MCF 10A (cell line): ENCODE results near the gene SPRN. TPM values are rescaled to one million over a fixed set of nuclear protein-coding genes. Genes with fewer than 3 reads are reported as not detected.

ENCODE experiments used
- BruUV-seq: library from RNA; stranded (reverse); fragments of 400-500 nt; replicated peaks from 2 replicates; lab custom pipeline; 2021; lab: Mats Ljungman, UMichigan
- CTCF ChIA-PET: fragments of 300-600 bp; sonication (Branson Sonifier 250); formaldehyde crosslinking; extraction: SDS; loops from one replicate; lab custom pipeline; 2021; ENCODE audit warnings: antibody characterized with exemption, inconsistent platforms; lab: Yijun Ruan, JAX
- POLR2A ChIA-PET: fragments of 300-600, 350-650 bp; sonication (Branson Sonifier 250); formaldehyde crosslinking; extraction: SDS; loops from one replicate; lab custom pipeline; 2020; ENCODE audit warnings: antibody characterized with exemption, inconsistent platforms; lab: Yijun Ruan, JAX
- DNase-seq: peaks from one replicate; pipeline ENCODE4 v3.0.0-alpha.2; 2018; ENCODE audit not compliant: unreplicated experiment
- H3K27ac Mint-ChIP-seq: one replicate; pipeline ENCODE4 v1.8.0; 2022; ENCODE audit warnings: mild to moderate bottlenecking, low read depth, mixed read lengths; ENCODE audit not compliant: unreplicated experiment
- H3K27me3 Mint-ChIP-seq: one replicate; pipeline ENCODE4 v1.8.0; 2022; ENCODE audit warnings: mixed read lengths; ENCODE audit not compliant: insufficient read depth, unreplicated experiment
- H3K36me3 Mint-ChIP-seq: one replicate; pipeline ENCODE4 v1.8.0; 2022; ENCODE audit warnings: mild to moderate bottlenecking, moderate library complexity, mixed read lengths; ENCODE audit not compliant: insufficient read depth, unreplicated experiment
- H3K4me1 Mint-ChIP-seq: one replicate; pipeline ENCODE4 v1.8.0; 2022; ENCODE audit warnings: mixed read lengths; ENCODE audit not compliant: insufficient read depth, unreplicated experiment
- H3K4me3 Mint-ChIP-seq: one replicate; pipeline ENCODE4 v1.8.0; 2022; ENCODE audit warnings: mild to moderate bottlenecking, moderate library complexity, mixed read lengths; ENCODE audit not compliant: unreplicated experiment
- H3K9me3 Mint-ChIP-seq: one replicate; pipeline ENCODE4 v1.8.0; 2022; ENCODE audit warnings: mixed read lengths; ENCODE audit not compliant: unreplicated experiment
- intact Hi-C: fragments of 100-400 bp; cut with micrococcal nuclease; formaldehyde crosslinking; loops from 2 replicates; pipeline ENCODE4 v1.14.1; 2022
- total RNA-seq: library from RNA; stranded (reverse); gene quantifications from 2 replicates; pipeline ENCODE4 v1.2.3, GENCODE V29; 2022
- TF ChIP-seq, protein P1 (sequence below): fragments of 200-600 bp; IDR thresholded peaks from one replicate; pipeline ENCODE4 v1.8.0; 2022; ENCODE audit warnings: antibody characterized with exemption, mild to moderate bottlenecking; ENCODE audit not compliant: unreplicated experiment

The SPRN gene
- total RNA-seq, 1 experiment from 2014 or later: not detected

GRCh38 chr10:133405844-133406527 is 18.4 kb downstream of the SPRN start:
- peaks cover 19% of the 10 kb centered on the region for H3K4me1 Mint-ChIP-seq
- CTCF ChIA-PET: interaction anchor here (1.4 kb wide), 1 partner anchor 98 kb away, joined by 6 read pairs; no protein-coding TSS in a partner anchor
- peaks cover 2% of the 10 kb centered on the region for H3K9me3 Mint-ChIP-seq
- H3K27ac Mint-ChIP-seq: no peak overlapping the region
- intact Hi-C loops: no loop called here
- no peak for DNase-seq
- no peak overlapping the region for H3K4me3 Mint-ChIP-seq
- BruUV-seq: no TSS peak
- H3K27me3 Mint-ChIP-seq: no peaks in the 10 kb centered on the region
- peaks cover 87% of the 10 kb centered on the region for H3K36me3 Mint-ChIP-seq
- POLR2A ChIA-PET: interaction anchor here (2.9 kb wide), 1 partner anchor 12 kb away, joined by 11 read pairs; the partner anchor contains the start of gene MTG1
- TF ChIP-seq, protein P1, sequence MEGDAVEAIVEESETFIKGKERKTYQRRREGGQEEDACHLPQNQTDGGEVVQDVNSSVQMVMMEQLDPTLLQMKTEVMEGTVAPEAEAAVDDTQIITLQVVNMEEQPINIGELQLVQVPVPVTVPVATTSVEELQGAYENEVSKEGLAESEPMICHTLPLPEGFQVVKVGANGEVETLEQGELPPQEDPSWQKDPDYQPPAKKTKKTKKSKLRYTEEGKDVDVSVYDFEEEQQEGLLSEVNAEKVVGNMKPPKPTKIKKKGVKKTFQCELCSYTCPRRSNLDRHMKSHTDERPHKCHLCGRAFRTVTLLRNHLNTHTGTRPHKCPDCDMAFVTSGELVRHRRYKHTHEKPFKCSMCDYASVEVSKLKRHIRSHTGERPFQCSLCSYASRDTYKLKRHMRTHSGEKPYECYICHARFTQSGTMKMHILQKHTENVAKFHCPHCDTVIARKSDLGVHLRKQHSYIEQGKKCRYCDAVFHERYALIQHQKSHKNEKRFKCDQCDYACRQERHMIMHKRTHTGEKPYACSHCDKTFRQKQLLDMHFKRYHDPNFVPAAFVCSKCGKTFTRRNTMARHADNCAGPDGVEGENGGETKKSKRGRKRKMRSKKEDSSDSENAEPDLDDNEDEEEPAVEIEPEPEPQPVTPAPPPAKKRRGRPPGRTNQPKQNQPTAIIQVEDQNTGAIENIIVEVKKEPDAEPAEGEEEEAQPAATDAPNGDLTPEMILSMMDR: no peak

DNA sequence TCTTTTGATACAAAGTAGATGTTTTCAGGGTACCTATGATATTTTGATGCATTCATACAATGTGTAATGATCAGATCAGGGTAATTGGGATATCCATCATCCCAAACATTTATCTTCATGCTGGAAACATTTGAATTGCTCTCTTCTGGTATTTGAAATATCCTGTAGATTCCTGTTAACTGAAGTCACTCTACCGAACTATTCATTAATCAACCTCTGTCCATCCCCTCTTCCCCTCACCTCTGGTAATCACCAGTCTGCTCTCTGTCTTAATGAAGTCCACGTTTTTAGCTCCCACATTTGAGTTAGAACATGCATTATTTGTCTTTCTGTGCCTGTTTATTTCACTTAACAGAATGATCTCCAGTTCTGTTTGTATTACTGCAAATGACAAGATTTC is 19.2 kb downstream of the SPRN start:
- Mint-ChIP-seq H3K9me3 (no peaks in the 10 kb centered on the region), H3K36me3 (peaks cover 87% of the 10 kb centered on the region), H3K4me3 (no peak overlapping the region), H3K27ac (no peak overlapping the region), H3K4me1 (peaks cover 19% of the 10 kb centered on the region), H3K27me3 (no peaks in the 10 kb centered on the region)
- no peak for DNase-seq
- BruUV-seq: no TSS peak
- TF ChIP-seq, protein P1: no peak
- CTCF ChIA-PET: interaction anchor here (1.4 kb wide), 1 partner anchor 98 kb away, joined by 6 read pairs; no protein-coding TSS in a partner anchor
- POLR2A ChIA-PET: interaction anchor here (2.9 kb wide), 1 partner anchor 11 kb away, joined by 11 read pairs; the partner anchor contains the start of gene MTG1
- intact Hi-C loops: no loop called here

DNA sequence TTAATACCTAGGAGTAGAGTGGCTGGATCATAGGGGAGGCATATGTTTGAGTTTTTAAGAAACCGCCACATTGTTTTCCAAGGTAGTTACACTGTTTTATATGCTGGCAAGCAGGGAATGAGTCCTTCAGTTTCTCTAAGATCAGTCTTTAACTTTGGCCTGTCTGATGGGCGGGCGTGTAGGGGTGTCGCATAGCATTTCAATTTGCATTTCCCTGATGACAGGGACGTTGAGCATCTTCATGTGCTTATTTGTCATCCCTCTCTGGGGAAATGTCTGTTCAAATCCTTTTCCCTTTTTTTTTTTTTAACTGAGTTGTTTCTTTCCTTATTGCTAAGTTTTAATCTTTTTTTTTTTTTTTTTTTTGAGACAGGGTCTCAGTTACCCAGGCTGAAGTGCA is 20.6 kb downstream of the SPRN start:
- intact Hi-C loops: no loop called here
- H3K4me3 Mint-ChIP-seq: no peak overlapping the region
- peaks cover 19% of the 10 kb centered on the region for H3K4me1 Mint-ChIP-seq
- no TSS peak for BruUV-seq
- no peaks in the 10 kb centered on the region for H3K9me3 Mint-ChIP-seq
- no peak overlapping the region for H3K27ac Mint-ChIP-seq
- H3K27me3 Mint-ChIP-seq: no peaks in the 10 kb centered on the region
- DNase-seq: no peak
- TF ChIP-seq, protein P1: no peak
- peaks cover 87% of the 10 kb centered on the region for H3K36me3 Mint-ChIP-seq
- ChIA-PET POLR2A (interaction anchor here (2.9 kb wide), 1 partner anchor 10 kb away, joined by 11 read pairs; the partner anchor contains the start of gene MTG1), CTCF (interaction anchor here (1.0 kb wide), 1 partner anchor 74 kb away, joined by 3 read pairs; no protein-coding TSS in a partner anchor)

GRCh38 chr10:133403359-133403758 is 21.1 kb downstream of the SPRN start:
- H3K4me1 Mint-ChIP-seq: peaks cover 17% of the 10 kb centered on the region
- POLR2A ChIA-PET: interaction anchor here (2.9 kb wide), 1 partner anchor 9 kb away, joined by 11 read pairs; the partner anchor contains the start of gene MTG1
- CTCF ChIA-PET: no interaction called here
- intact Hi-C loops: no loop called here
- H3K27me3 Mint-ChIP-seq: no peaks in the 10 kb centered on the region
- TF ChIP-seq, protein P1: no peak
- no peaks in the 10 kb centered on the region for H3K9me3 Mint-ChIP-seq
- H3K4me3 Mint-ChIP-seq: no peak overlapping the region
- peaks cover 84% of the 10 kb centered on the region for H3K36me3 Mint-ChIP-seq
- no TSS peak for BruUV-seq
- DNase-seq: no peak
- H3K27ac Mint-ChIP-seq: no peak overlapping the region
